ENCODE data around the gene NPRL2. TPM values are rescaled to one million over a fixed set of nuclear protein-coding genes. Genes with fewer than 3 reads are reported as not detected.

The NPRL2 gene
- total and polyA plus RNA-seq, 9 of the 15 experiments (the other 6 are each of a cell fraction or from before 2014, with no cell fraction given): 17.4 to 40.4 (median 24.4) TPM

DNA sequence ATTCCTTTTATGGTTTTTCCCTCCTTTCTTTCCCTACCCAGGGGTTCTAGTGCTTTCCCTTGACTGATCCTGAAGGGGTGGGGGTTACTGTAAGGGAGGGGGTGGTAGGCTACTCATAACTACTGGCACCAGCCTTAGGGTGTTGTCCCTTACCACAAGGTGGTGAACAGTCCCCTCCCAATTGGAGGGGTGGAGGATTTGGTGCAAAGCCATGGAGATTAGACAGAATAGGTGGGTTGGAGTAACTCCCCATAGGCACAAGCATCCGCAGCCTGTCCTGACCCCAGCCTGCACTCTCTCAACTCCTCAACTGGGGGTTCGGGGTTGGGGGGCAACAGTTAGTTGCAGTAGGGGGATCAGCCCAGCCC lies 25.5 kb downstream of the NPRL2 start:
- Histone ChIP-seq H3K27me3 (ENCODE audit: control insufficient read depth in 2 of 2, insufficient read depth in 2 of 2, low read length in 2 of 2) (no peaks in the 10 kb centered on the region), H3K4me2 (ENCODE audit: insufficient read depth, low read length) (no peak overlapping the region), H2AFZ (ENCODE audit: low read depth, low read length) (no peak overlapping the region), H4K20me1 (replicated peaks; ENCODE audit: control insufficient read depth, insufficient read depth, low read length) (no peaks in the 10 kb centered on the region), H3K9me3 (replicated peaks; ENCODE audit: control insufficient read depth, insufficient read depth, low read depth, low read length) (no peaks in the 10 kb centered on the region), H3K4me3 (no peak overlapping the region), H3K9me1 (ENCODE audit: control insufficient read depth, insufficient read depth, low read length) (no peaks in the 10 kb centered on the region), H3K79me2 (ENCODE audit: control insufficient read depth, insufficient read depth, low read length) (peaks cover 22% of the 10 kb centered on the region), H3K36me3 (ENCODE audit: control insufficient read depth, insufficient read depth, low read length) (peaks cover 35% of the 10 kb centered on the region; the same call in 1 of the 3 replicates), H3K9ac (ENCODE audit: insufficient read depth in 1 of 2, low read depth in 2 of 2, low read length in 2 of 2) (no peak overlapping the region), H3K4me1 (replicated peaks in 1 of 2; ENCODE audit: control insufficient read depth in 2 of 2, insufficient read depth in 2 of 2, low read length in 2 of 2) (peaks cover 21 to 47% of the 10 kb centered on the region in 2 experiments; a peak in 4 of 5 replicates), H3K27ac (ENCODE audit: extremely low read depth, low read depth, low read length) (no peak overlapping the region)
- CTCF ChIA-PET (ENCODE audit: low intra/inter-chr PET ratio): interaction anchor here (1.4 to 2.1 kb wide), 2 partner anchors 51 to 98 kb away, joined by 6 read pairs; no protein-coding TSS in a partner anchor
- ATAC-seq: no peak
- BruUV-seq (replicated peaks): no TSS peak
- no CpG with 5 or more reads among the region's 2 CpGs for WGBS (ENCODE audit: insufficient coverage, low coverage, missing lambda C conversion rate)
- intact Hi-C loops (cut with micrococcal nuclease) (loop anchor here (2.0 kb wide), 1 partner anchor 136 kb away; no protein-coding TSS in a partner anchor), in situ Hi-C loops (cut with MboI) (no loop called here)
- POLR2A ChIA-PET: no interaction called here
- TF ChIP-seq KLF13 (tag; IDR thresholded peaks at IDR 0.05; ENCODE audit: borderline replicate concordance, low read depth): no peak
- TF ChIP-seq RBM22 (IDR thresholded peaks at IDR 0.05; ENCODE audit: low read depth, low read length, poor library complexity, severe bottlenecking): no peak
- TF ChIP-seq GATAD2B (IDR thresholded peaks at IDR 0.05; ENCODE audit: borderline replicate concordance): no peak
- no peak for TF ChIP-seq ARNT (IDR thresholded peaks at IDR 0.05)
- no peak for FAIRE-seq
- no peak for DNase-seq (ENCODE audit: extremely low read depth in 1 of 4, low spot score in 3 of 4)

All from K562 (cell line).